Upper lobe of left lung (tissue), 6 donors: ENCODE results near the gene KIF23. TPM values are rescaled to one million over a fixed set of nuclear protein-coding genes. Genes with fewer than 3 reads are reported as not detected.
"Not testable (repeated sequence)": the region's sequence is repeated elsewhere in the genome, so short reads cannot be mapped to it uniquely, and the experiment has no call there.

Experiments
- ATAC-seq, 2 donors: fragments of 200-7000 bp; cut with Tn5 transposase; one replicate each; pipeline ENCODE4 v1.9.1; 2022; ENCODE audit warnings: mild to moderate bottlenecking in 2 of 2, moderate library complexity in 2 of 2; ENCODE audit not compliant: low FRiP score in 2 of 2
- DNase-seq, 2 donors: peaks; one replicate each; pipeline ENCODE4 v3.0.0-alpha.2; 2019 to 2020
- H3K27ac ChIP-seq, 4 donors: fragments of 200-600 bp; sonication (generic); one replicate each; pipeline ENCODE4 v1.5.1; 2016 to 2019
- H3K27me3 ChIP-seq, 4 donors: fragments of 200-600 bp; sonication (generic); one replicate each; pipeline ENCODE4 v1.5.1; 2017 to 2019
- H3K36me3 ChIP-seq, 4 donors: fragments of 200-600 bp; sonication (generic); one replicate each; pipeline ENCODE4 v1.5.1; 2016 to 2019
- H3K4me1 ChIP-seq, 4 donors: fragments of 200-600 bp; sonication (generic); one replicate each; pipeline ENCODE4 v1.5.1; 2018 to 2019
- H3K4me3 ChIP-seq, 4 donors: fragments of 200-600 bp; sonication (generic); one replicate each; pipeline ENCODE4 v1.5.1; 2017 to 2019; ENCODE audit warnings: mild to moderate bottlenecking in 2 of 4, moderate library complexity in 1 of 4
- H3K9me3 ChIP-seq, 4 donors: fragments of 200-600 bp; sonication (generic); one replicate each; pipeline ENCODE4 v1.5.1; 2018 to 2019
- CTCF ChIP-seq, 6 experiments: fragments of 450-650 bp in 4 of 6; fragments of 200-600 bp in 2 of 6; sonication (generic) in 2 of 6; IDR thresholded peaks; one replicate each; pipeline ENCODE4 v1.5.1; 2016 to 2019; ENCODE audit warnings: antibody characterized with exemption in 6 of 6
- EP300 ChIP-seq, 4 donors: sonication (generic); formaldehyde crosslinking; IDR thresholded peaks; one replicate each; pipeline ENCODE4 v1.5.1; 2017; ENCODE audit warnings: antibody characterized with exemption in 4 of 4, control low read depth in 2 of 4
- POLR2A ChIP-seq, 4 donors: fragments of 450-650 bp; IDR thresholded peaks; one replicate each; pipeline ENCODE4 v1.5.1; 2016 to 2017; ENCODE audit warnings: antibody characterized with exemption in 4 of 4, mild to moderate bottlenecking in 2 of 4
- POLR2AphosphoS5 ChIP-seq, 2 donors: sonication (generic); formaldehyde crosslinking; IDR thresholded peaks; one replicate each; pipeline ENCODE4 v1.5.1; 2017; ENCODE audit warnings: antibody characterized with exemption in 2 of 2
- WGBS, 2 donors: methylation state at CpG; one replicate each; pipeline ENCODE4 v1.1.5; 2017 to 2018; 5-methylcytosine and 5-hydroxymethylcytosine counted together
- total RNA-seq, 6 donors: library from RNA; depleted of rRNA in 4 of 6; stranded (reverse); fragments of >200 nt in 4 of 6; gene quantifications; one replicate each; pipeline versions ENCODE4 v1.1.0 to v1.2.1, GENCODE V29; 2016 to 2021
- donor health status: DM: no; HTN: no; CAD: no; lungs with moderate emphysema.
- donor health status: DM: no; HTN: yes; CAD: no; lungs with severe emphysema.

The KIF23 gene
- total RNA-seq, 6 donors from 2014 or later = 1.0 to 6.7 (median 3.7) TPM

- TF ChIP-seq EP300 (IDR thresholded peaks at IDR 0.05) = no peak
- TF ChIP-seq POLR2A (IDR thresholded peaks at IDR 0.05) = no peak
- TF ChIP-seq CTCF (IDR thresholded peaks at IDR 0.05) = no peak
- no peak for TF ChIP-seq POLR2AphosphoS5 (IDR thresholded peaks at IDR 0.05)
These were observed 36.8 kb upstream of the KIF23 start for GRCh38 chr15:69377216-69377970.

GRCh38 chr15:69380100-69380725 is 33.9 kb upstream of the KIF23 start:
- DNase-seq (no peak), ATAC-seq (peak in 1 of 2 donors; percentile 15)
- 82 to 91% methylated on average over 8 to 9 of the region's 9 CpGs for WGBS, 2 donors
- Histone ChIP-seq H3K27me3 (no peaks in the 10 kb centered on the region), H3K4me3 (no peak overlapping the region), H3K27ac (no peak overlapping the region), H3K36me3 (no peaks in the 10 kb centered on the region), H3K9me3 (no peaks in the 10 kb centered on the region), H3K4me1 (no peaks in the 10 kb centered on the region)
- TF ChIP-seq POLR2AphosphoS5 (IDR thresholded peaks at IDR 0.05) (no peak), CTCF (IDR thresholded peaks at IDR 0.05) (no peak), POLR2A (IDR thresholded peaks at IDR 0.05) (no peak)

More at GRCh38 chr15:69377216-69377970, 36.8 kb upstream of the KIF23 start:
- DNase-seq = no peak
- Histone ChIP-seq H3K36me3 (no peaks in the 10 kb centered on the region), H3K4me1 (no peaks in the 10 kb centered on the region), H3K27ac (no peak overlapping the region), H3K9me3 (no peaks in the 10 kb centered on the region), H3K27me3 (no peaks in the 10 kb centered on the region), H3K4me3 (no peak overlapping the region)
- ATAC-seq = no peak
- 90 to 96% methylated on average over 8 of the region's 8 CpGs for WGBS, 2 donors

GRCh38 chr15:69380726-69381105 is 33.4 kb upstream of the KIF23 start:
- WGBS, 2 donors = 94% methylated on average over 10 of the region's 10 CpGs
- DNase-seq (peak in 1 of 2 donors; percentile 58), ATAC-seq (peak in 1 of 2 donors; percentile 41)
- H3K9me3 ChIP-seq = no peaks in the 10 kb centered on the region
- H3K4me3 ChIP-seq = no peak overlapping the region
- TF ChIP-seq EP300 (IDR thresholded peaks at IDR 0.05) = no peak
- no peak for TF ChIP-seq POLR2A (IDR thresholded peaks at IDR 0.05)
- TF ChIP-seq POLR2AphosphoS5 (IDR thresholded peaks at IDR 0.05) = no peak
- TF ChIP-seq CTCF (IDR thresholded peaks at IDR 0.05) = no peak
- no peaks in the 10 kb centered on the region for H3K4me1 ChIP-seq
- no peaks in the 10 kb centered on the region for H3K27me3 ChIP-seq
- H3K27ac ChIP-seq = no peak overlapping the region
- no peaks in the 10 kb centered on the region for H3K36me3 ChIP-seq

- not testable (repeated sequence) for DNase-seq, H3K4me3 ChIP-seq, H3K27me3 ChIP-seq, H3K27ac ChIP-seq, H3K9me3 ChIP-seq, H3K36me3 ChIP-seq, ATAC-seq, H3K4me1 ChIP-seq
- 95 to 98% methylated on average over 10 of the region's 10 CpGs for WGBS, 2 donors
These were observed 32.0 kb upstream of the KIF23 start for GRCh38 chr15:69382176-69382575.

GRCh38 chr15:69384066-69384465 is 30.1 kb upstream of the KIF23 start:
- not testable (repeated sequence) for H3K4me1 ChIP-seq, H3K4me3 ChIP-seq, H3K36me3 ChIP-seq, H3K9me3 ChIP-seq, DNase-seq, ATAC-seq, H3K27ac ChIP-seq, H3K27me3 ChIP-seq
- 83 to 94% methylated on average over 7 to 9 of the region's 18 CpGs for WGBS, 2 donors
